HepG2 (cell line): Measurements from ENCODE around the gene UBR1. TPM values are rescaled to one million over a fixed set of nuclear protein-coding genes. Genes with fewer than 3 reads are reported as not detected.

Experiments
- DMTF1 ChIP-seq: sonication (generic); formaldehyde crosslinking; IDR thresholded peaks from 2 replicates; pipeline ENCODE4 v1.4.0; 2020; ENCODE audit warnings: mild to moderate bottlenecking, missing genetic modification reagents
- DNMT1 ChIP-seq: sonication (generic); formaldehyde crosslinking; IDR thresholded peaks from 2 replicates; pipeline ENCODE4 v1.5.1; 2020; ENCODE audit warnings: mild to moderate bottlenecking, missing genetic modification reagents
- EZH2 ChIP-seq: conservative IDR thresholded peaks from 2 replicates; pipeline ENCODE4 v1.6.1; 2012; ENCODE audit warnings: mild to moderate bottlenecking, low read depth, low read length, moderate library complexity
- GATA4 ChIP-seq: sonication (generic); IDR thresholded peaks from 2 replicates; pipeline ENCODE4 v1.6.1; 2016; ENCODE audit warnings: antibody characterized with exemption, low read depth, borderline replicate concordance
- MAFG ChIP-seq: sonication (generic); formaldehyde crosslinking; IDR thresholded peaks from 2 replicates; pipeline ENCODE4 v1.5.1; 2020; ENCODE audit warnings: mild to moderate bottlenecking, missing genetic modification reagents
- NFE2L2 ChIP-seq: fragments of 150-350 bp; IDR thresholded peaks from 2 replicates; pipeline ENCODE4 v1.6.1; 2014; ENCODE audit warnings: low read length
- REL ChIP-seq: sonication (generic); formaldehyde crosslinking; conservative IDR thresholded peaks from 2 replicates; pipeline ENCODE4 v1.8.0; 2022; ENCODE audit warnings: mild to moderate bottlenecking, missing genetic modification reagents, moderate library complexity
- SP4 ChIP-seq: sonication (generic); formaldehyde crosslinking; IDR thresholded peaks from 2 replicates; pipeline ENCODE4 v1.8.1; 2023; ENCODE audit warnings: mild to moderate bottlenecking, missing genetic modification reagents
- SP5 ChIP-seq: IDR thresholded peaks from 2 replicates; pipeline ENCODE4 v1.6.1; 2016; ENCODE audit warnings: low read depth, borderline replicate concordance
- SSRP1 ChIP-seq: IDR thresholded peaks from 2 replicates; pipeline ENCODE4 v1.6.1; 2016; ENCODE audit warnings: control low read depth
- UBTF ChIP-seq: sonication (generic); formaldehyde crosslinking; IDR thresholded peaks from 2 replicates; pipeline ENCODE4 v1.4.0; 2020; ENCODE audit warnings: mild to moderate bottlenecking, missing genetic modification reagents
- XRCC5 ChIP-seq: fragments of 200-400 bp; formaldehyde crosslinking; optimal IDR thresholded peaks from 2 replicates; pipeline ENCODE3; 2017; ENCODE audit warnings: mild to moderate bottlenecking, low read length
- YEATS2 ChIP-seq: sonication (generic); formaldehyde crosslinking; IDR thresholded peaks from 2 replicates; pipeline ENCODE4 v1.4.0; 2020; ENCODE audit warnings: missing genetic modification reagents, borderline replicate concordance
- ZNF782 ChIP-seq: sonication (generic); formaldehyde crosslinking; IDR thresholded peaks from 2 replicates; pipeline ENCODE4 v1.4.0; 2020; ENCODE audit warnings: missing genetic modification reagents, mild to moderate bottlenecking, borderline replicate concordance
- ZSCAN9 ChIP-seq: IDR thresholded peaks from 2 replicates; pipeline ENCODE4 v1.6.1; 2016; ENCODE audit warnings: borderline replicate concordance
- polyA plus RNA-seq, 8 experiments: library from polyadenylated mRNA; depleted of rRNA in 3 of 8; stranded (reverse) in 7 of 8; unstranded in 1 of 8; fragments of >200 nt; fragmentation: Illumina TruSeq in 4 of 8; extraction: Trizol in 4 of 8; gene quantifications; 2 replicates each; pipeline versions ENCODE4 v1.2.1 to v1.2.3, GENCODE V29; 2011 to 2016; ENCODE audit warnings: low read depth in 4 of 8, missing spikeins in 1 of 8, mixed read lengths in 1 of 8; ENCODE audit not compliant: insufficient read depth in 1 of 8
- total RNA-seq, 5 experiments: library from RNA; depleted of rRNA; stranded (reverse); fragments of >200 nt; fragmentation: Illumina TruSeq; extraction: Trizol; gene quantifications; 2 replicates each; pipeline ENCODE4 v1.2.3, GENCODE V29; 2016; ENCODE audit warnings: low read depth in 1 of 5
- TF ChIP-seq, protein P1 (sequence below): sonication (generic); formaldehyde crosslinking; IDR thresholded peaks from 2 replicates; pipeline ENCODE4 v1.4.0; 2020; ENCODE audit warnings: missing genetic modification reagents, borderline replicate concordance
- TF ChIP-seq, protein P2 (sequence below): sonication (generic); formaldehyde crosslinking; IDR thresholded peaks from 2 replicates; pipeline ENCODE4 v1.5.1; 2020; ENCODE audit warnings: missing genetic modification reagents, mild to moderate bottlenecking, borderline replicate concordance
- TF ChIP-seq, protein P3 (sequence below): IDR thresholded peaks from 2 replicates; pipeline ENCODE4 v1.6.1; 2018; ENCODE audit warnings: missing genetic modification reagents, mild to moderate bottlenecking, missing compliant biosample characterization

UBR1 gene
- total and polyA plus RNA-seq, 2 of the 13 experiments (the other 11 are each of a cell fraction or from before 2014, with no cell fraction given) = 6.4 to 18.0 TPM

DNA sequence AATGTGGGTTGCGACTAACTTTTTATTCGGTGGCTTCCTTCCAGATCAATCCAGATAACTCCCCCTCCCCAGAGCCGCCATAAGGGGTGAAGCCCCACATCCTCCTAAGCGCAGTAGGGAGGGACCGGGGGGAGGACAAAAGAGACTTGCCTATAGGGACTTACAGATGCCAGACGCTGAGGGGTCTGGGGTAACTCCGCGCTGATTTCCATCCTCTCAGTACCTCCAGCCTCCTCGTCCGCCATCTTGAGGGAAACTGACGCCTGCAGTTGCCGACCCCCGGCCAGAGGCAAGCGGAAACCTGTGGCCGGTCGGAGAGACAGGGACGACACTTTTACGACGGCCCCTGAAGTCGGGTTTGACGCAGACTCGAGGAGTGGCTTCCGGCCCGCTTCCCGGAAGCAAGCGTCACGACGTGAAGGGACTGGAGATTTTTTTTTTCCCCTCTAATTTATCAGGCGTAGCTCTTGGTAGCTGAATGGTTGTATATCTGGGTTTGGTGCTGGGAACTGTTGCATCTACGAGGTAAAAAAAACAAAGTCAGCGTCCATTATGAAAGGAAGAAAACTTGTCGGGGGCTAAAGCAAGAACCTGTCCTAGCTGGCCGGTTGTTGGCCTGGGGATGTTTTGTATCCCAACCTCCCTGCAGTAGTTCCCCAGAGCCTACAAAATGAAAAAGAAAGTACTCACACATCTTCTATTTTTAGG lies at the start of gene UBR1 (continued):
- TF ChIP-seq NFE2L2 (no peak), ZSCAN9 (CRISPR knock-in tag) (no peak), MAFG (CRISPR knock-in tag) (no peak), SP4 (peak; percentile 50), XRCC5 (no peak), DMTF1 (no peak), ZNF782 (no peak), SSRP1 (no peak), DNMT1 (CRISPR knock-in tag) (no peak), SP5 (CRISPR knock-in tag) (no peak), REL (CRISPR knock-in tag) (no peak), GATA4 (peak; percentile 55; the same call in 1 of the 2 replicates), UBTF (CRISPR knock-in tag) (no peak), YEATS2 (CRISPR knock-in tag) (peak; percentile 86; the same call in 1 of the 2 replicates), EZH2 (no peak)
- TF ChIP-seq, protein P1, sequence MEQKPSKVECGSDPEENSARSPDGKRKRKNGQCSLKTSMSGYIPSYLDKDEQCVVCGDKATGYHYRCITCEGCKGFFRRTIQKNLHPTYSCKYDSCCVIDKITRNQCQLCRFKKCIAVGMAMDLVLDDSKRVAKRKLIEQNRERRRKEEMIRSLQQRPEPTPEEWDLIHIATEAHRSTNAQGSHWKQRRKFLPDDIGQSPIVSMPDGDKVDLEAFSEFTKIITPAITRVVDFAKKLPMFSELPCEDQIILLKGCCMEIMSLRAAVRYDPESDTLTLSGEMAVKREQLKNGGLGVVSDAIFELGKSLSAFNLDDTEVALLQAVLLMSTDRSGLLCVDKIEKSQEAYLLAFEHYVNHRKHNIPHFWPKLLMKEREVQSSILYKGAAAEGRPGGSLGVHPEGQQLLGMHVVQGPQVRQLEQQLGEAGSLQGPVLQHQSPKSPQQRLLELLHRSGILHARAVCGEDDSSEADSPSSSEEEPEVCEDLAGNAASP (CRISPR knock-in tag) = no peak
- TF ChIP-seq, protein P2, sequence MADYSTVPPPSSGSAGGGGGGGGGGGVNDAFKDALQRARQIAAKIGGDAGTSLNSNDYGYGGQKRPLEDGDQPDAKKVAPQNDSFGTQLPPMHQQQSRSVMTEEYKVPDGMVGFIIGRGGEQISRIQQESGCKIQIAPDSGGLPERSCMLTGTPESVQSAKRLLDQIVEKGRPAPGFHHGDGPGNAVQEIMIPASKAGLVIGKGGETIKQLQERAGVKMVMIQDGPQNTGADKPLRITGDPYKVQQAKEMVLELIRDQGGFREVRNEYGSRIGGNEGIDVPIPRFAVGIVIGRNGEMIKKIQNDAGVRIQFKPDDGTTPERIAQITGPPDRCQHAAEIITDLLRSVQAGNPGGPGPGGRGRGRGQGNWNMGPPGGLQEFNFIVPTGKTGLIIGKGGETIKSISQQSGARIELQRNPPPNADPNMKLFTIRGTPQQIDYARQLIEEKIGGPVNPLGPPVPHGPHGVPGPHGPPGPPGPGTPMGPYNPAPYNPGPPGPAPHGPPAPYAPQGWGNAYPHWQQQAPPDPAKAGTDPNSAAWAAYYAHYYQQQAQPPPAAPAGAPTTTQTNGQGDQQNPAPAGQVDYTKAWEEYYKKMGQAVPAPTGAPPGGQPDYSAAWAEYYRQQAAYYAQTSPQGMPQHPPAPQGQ (CRISPR knock-in tag) = no peak
- TF ChIP-seq, protein P3, sequence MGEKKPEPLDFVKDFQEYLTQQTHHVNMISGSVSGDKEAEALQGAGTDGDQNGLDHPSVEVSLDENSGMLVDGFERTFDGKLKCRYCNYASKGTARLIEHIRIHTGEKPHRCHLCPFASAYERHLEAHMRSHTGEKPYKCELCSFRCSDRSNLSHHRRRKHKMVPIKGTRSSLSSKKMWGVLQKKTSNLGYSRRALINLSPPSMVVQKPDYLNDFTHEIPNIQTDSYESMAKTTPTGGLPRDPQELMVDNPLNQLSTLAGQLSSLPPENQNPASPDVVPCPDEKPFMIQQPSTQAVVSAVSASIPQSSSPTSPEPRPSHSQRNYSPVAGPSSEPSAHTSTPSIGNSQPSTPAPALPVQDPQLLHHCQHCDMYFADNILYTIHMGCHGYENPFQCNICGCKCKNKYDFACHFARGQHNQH = peak; percentile 71
